IPS-11a (cell line): ENCODE data around the gene EXOC3L4.
A peak's percentile ranks its signal among the peaks of the same experiment; 100 is the strongest.
"Not testable (repeated sequence)": the region's sequence is repeated elsewhere in the genome, so short reads cannot be mapped to it uniquely, and the experiment has no call there.

Experiments
- H3K4me3 ChIP-seq: one replicate; pipeline ENCODE4 v1.5.1; 2013; ENCODE audit warnings: low read depth, low read length, control low read depth

EXOC3L4 gene

DNA sequence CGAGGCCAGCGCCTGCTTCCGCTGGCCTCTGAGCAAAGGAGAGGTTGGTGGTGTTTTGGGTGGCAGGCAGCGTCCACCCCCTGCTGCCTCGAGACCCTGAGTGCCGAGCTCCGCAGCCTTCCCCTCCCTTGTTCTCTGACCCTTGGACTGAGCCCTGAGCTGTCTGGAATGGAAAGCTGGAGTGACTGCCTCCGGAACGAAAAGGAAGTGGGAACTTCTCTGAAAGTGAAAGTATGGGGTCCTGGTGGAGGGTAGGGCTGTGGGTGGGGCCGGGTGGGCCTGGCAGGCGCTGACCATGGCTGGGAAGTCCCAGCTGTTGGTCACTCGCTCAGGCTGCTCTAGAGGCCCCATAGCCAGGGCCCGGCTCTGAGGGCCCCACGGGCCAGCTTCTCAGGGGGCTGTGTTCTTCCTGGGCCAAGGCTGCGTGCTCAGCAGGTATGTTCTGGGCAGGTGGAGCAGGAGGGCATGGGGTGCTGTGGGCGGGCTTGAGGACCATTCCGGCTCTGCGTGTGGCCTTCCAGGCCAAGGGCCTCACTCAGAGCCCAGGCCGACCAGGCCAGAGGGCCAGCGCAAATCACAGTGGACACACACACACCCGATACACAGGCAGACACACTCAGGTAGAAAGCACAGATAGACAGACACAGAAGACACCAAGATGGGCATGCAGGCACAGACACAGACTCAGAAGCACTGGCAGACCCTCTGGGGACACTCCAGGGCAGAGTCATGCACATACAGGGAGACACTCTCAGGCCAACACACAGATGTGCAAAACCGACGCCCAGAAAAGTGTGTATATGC lies at the start of gene EXOC3L4:
Gene EXOC3L4 (plus strand): TSS at position 320 of the 804 bp plus-strand sequence. CDS start 5,495 bp downstream, outside the sequence.
- H3K4me3 ChIP-seq = no peak within 1 kb of the TSS

DNA sequence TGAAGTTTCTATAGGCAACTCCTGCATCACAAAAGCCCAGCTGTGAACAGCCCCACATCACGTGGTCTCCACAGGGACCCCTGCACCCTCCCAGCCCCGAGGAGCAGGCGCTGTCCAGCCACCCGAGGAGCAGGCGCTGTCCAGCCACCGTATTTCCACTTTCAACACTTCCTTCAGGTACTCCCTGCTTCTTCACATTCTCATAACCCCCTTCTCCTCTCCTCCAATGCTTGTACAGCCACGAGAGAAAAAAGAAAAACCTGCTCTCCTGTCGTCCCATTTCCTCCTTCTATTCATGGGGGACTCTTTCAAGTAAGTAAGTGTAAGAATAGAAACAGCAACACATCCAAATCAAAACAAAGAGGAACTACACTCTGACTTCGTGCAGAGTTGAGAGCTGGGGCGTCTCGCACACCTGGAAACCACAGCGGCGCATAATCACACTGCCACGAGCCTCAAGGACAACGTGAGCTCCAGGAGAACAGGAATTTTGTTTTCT lies 49.1 kb upstream of the EXOC3L4 start:
- no peak overlapping the region for H3K4me3 ChIP-seq

DNA sequence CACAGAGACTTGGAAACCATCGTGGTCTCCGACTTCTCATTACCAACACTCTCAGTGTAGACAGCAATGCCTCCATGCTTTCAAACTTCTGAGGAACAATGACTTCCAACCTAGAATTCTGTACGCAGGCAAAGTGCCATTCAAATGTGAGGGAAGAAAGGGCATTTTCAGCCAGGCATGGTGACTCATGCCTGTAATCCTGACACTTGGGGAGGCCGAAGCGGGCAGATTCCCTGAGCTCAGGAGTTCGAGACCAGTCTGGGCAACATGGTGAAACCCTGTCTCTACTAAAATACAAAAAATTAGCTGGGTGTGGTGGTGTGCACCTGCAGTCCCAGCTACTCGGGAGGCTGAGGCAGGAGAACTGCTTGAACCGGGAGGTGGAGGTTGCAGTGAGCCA lies 47.1 kb upstream of the EXOC3L4 start:
- not testable (repeated sequence) for H3K4me3 ChIP-seq

DNA sequence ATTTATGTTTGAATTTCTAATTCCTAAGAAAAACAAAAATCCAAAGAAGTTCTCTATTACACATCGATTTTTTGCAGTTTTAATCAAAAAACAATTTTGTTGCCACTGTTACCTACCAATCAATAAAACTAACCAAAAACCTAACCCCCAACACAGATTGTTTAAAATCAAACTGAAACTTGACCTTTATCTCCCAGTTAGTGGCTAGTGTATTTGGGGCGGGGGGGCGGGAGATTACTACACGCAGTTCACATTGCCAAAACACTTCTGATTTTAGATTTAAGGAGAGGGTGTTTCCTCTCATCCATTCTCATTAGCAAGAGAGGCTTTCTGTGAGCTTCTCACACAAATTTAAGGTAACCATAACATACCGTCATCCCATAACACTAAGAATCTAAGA lies 43.6 kb upstream of the EXOC3L4 start:
- no peak overlapping the region for H3K4me3 ChIP-seq

DNA sequence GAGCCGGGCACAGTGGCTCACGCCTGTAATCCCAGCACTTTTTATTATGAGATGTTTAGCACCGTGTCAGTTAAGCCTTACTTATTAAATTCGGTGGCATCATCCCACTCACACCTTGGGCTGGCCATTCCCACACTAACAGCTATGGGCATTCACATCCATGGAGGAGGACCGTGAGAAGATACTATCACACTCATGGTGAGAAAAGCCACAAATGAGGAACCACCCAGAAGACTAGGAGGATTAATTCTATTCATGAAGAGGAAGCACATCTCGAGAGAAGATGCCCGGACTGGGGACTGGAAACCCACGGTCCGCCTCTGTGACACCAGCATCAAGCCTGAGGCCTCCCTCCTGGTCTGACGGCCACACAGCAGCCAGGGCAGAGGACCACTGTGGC lies 42.1 kb upstream of the EXOC3L4 start:
- no peak overlapping the region for H3K4me3 ChIP-seq

DNA sequence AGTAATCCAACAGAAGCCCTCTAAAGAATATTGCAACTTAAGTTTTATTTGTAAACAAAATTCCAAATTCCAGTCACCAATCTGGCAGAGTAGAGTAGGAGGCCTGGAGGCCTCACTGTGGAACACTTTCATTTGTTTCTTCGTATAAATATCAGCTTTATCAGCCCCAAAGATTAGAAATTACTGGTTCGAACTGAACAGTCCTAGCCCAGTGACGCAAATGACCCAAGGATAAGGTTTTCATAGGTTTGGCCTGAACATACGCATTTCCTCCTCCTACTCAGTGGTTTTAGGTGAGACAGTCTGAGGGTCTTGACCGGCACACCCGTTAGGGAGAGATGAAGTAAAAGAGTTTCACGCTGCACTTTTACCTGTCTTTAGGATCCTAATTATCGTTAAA lies 38.8 kb upstream of the EXOC3L4 start:
- no peak overlapping the region for H3K4me3 ChIP-seq

DNA sequence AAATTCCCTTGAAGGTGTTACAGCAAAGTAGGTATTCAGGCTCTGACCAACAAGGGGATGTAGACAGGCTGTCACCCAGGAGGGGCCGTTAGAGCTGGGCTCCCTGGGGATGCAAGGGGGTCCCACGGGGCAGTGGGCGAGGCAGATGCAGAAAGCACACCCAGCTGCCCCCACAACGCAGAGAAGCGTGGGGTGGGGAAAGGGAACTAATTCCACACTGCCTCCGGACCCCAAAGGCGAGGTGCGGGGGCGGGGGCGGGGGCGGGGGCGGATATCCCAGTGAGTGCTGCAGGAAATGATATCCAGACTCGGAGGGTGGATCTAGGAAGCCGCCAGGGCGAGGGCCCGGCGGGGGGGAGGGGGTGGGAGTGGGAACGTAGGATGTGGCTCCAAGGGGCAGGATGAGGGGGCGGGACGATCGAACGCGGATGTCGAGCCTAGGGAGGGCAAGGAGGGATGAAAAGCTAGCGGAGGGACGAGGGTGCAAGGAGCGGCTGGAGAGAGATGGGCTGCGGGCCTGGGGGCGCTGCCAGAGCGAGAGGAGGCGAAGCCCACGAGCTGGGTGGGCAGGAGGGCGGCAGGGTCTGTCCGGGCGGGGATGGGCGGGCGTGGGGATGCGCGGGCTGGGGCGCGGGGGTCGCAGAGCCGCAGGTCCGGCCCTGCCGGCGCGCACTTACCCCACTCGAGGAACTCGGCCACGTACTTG lies 38.0 kb upstream of the EXOC3L4 start:
- H3K4me3 ChIP-seq = peak overlapping the region; percentile 96

DNA sequence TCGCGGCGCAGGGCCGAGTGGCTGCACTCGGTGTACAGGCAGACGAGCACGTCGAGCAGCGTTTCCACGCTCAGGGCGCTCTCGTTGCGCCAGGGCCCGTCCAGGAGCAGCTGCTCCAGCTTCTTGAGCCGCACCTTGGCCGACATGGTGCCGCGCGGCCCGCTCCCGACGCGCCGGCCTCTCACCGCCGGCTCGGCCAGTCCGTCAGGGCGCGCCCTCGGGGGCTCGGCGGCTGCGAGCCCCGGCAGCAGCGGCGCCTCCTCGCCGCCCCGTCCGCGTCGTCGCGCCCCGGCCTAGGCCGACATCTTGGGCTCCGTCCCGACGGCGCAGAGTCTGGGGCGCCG lies 37.5 kb upstream of the EXOC3L4 start:
- H3K4me3 ChIP-seq = peak overlapping the region; percentile 96

DNA sequence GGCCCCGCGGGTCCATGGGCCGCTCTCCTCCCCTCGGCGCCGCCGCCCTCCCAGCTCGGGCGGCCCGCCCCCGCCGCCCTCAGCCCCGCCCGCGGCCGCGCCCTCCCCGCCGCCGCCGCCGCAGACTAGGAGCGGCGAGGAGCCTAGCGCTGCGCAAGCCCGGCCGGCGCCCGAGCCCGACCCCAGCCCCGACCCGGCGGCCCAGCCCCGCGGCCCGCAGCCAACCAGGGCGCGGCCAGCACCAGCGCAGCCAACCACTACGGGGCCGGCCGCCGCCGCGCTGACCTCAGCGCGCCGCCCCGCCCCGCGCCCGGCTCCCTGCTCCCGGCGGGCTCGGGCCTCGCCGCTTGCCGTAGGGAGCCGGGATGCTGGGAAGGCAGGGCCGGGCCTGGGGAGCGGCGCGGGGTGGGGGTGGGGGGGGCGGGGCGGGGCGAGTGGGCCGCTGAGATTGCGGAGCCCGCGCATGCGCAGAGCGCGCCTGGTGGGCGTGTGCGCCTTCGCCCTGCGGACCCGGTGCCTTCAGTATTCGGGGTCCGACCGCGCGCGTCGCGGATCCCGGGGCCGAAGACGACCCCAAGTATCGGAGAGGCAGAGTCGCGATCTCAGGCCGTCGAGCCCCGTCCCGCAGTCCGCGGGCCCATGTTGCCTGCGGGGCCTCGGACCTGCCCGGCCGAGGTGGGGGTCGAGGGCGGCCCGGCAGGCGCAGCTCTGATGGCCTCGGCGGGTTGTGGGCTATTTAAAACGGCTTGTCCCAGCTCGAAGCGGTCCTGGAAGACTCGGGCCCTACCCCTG lies 37.0 kb upstream of the EXOC3L4 start, which contains the start of gene CDC42BPB:
Gene CDC42BPB (minus strand): TSS at position 178 of the 792 bp plus-strand sequence. CDS start 376 bp downstream, outside the sequence.
- peak within 1 kb of the TSS; percentile 96 for H3K4me3 ChIP-seq

DNA sequence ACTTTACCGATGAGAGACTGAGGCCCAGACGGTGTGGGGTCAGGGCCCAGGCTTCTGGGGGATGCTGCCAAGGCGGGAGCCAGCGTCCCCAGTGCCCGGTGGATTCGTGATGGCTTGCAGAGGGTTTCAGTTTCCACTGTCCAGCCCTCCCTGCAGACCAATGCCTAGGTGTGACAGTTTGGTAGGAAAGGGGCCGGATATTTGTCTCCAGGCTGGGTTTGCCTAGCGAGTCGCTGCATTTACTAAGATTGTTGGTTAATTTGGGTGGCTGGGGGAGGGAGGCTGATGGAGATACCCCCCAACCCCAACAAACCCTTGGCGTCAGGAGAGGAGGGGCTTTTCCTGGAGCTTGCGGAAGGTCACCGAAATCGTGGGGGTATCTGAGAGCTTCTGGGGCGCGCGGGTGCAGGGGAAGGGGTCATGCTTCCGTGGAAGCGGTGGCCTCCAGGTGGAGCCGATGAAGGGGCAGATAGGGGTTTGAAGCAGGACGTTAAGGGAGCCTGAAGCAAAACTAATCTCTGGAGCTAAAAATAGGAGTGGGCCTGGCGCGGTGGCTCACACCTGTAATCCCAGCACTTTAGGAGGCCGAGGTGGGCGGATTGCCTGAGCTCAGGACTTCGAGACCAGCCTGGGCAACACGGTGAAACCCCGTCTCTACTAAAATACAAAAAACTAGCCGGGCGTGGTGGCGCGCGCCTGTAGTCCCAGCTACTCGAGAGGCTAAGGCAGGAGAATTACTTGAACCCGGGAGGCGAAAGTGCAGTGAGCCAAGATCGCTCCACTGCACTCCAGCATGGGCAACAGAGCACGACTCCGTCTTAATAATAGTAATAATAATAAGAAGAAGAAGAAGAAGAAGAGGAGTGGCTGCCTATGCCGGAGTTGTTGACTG lies 36.1 kb upstream of the EXOC3L4 start:
- H3K4me3 ChIP-seq = peak overlapping the region; percentile 76

DNA sequence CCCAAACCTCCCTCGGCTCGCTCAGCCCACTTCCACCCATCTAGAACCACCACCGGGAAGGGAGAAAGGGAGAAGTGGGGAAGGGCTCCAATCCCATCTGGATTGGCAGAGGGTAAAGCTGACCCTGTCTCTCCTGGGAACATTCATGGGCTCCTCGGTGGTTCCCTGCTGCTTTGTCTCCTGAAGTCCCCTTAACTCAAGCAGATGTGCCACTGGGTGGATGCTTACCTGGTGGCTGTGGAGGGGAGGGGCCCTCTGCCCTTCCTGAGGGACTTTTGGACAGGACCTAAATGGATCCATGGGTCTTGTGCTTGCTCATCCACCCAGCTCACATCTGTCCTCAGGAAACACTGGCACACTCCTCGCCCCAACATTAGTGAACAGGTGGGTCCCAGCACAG lies 35.0 kb upstream of the EXOC3L4 start:
- no peak overlapping the region for H3K4me3 ChIP-seq

DNA sequence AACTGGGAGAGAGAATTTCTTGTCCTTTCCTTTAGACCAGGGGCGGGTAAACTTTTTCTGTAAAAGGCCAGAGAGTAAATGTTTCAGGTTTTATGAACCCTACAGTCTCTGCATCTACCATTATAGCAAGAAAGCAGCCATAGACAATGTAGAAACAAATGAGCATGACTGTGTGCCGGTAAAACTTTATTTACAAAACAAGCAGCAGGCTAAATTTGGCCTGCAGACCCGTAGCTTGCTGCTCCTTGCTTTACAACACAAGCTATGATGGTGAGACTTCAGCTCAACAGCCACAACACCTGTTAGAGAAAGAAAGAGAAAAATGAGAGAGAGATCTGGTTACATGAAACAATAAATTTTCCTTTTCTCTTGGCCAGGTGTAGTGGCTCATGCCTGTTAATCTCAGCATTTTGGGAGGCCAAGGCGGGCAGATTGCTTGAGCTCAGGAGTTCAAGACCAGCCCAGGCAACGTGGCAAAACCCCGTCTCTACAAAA lies 33.0 kb upstream of the EXOC3L4 start:
- no peak overlapping the region for H3K4me3 ChIP-seq

DNA sequence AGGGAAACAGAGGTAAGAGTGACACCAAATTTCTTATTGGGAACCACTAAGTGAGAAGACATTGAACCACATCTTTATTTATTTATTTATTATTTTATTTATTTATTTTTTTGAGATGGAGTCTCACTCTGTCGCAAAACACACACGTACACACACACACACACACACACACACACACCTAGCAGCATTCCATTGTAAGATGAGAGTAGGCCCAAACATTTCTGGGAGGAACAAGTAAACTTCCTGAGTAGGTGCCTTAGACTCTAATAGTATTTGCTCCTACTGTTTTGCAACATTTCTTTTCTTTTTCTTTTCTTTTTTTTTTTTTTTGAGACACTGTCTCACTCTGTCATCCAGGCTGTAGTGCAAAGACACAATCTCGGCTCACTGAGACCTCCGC lies 30.1 kb upstream of the EXOC3L4 start:
- no peak overlapping the region for H3K4me3 ChIP-seq

DNA sequence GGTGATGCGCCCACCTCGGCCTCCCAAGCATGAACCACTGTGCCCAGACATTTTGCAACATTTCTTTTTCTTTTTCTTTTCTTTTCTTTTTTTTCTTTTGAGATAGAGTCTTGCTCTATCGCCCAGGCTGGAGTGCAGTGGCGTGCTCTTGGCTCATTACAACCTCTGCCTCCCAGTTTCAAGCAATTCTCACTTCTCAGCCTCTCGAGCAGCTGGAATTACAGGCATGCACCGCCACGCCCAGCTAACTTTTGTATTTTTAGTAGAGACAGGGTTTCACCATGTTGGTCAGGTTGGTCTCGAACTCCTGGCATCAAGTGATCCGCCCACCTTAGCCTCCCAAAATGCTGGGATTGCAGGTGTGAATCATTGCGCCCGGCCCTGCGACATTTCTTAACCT lies 29.5 kb upstream of the EXOC3L4 start:
- H3K4me3 ChIP-seq = no peak overlapping the region

DNA sequence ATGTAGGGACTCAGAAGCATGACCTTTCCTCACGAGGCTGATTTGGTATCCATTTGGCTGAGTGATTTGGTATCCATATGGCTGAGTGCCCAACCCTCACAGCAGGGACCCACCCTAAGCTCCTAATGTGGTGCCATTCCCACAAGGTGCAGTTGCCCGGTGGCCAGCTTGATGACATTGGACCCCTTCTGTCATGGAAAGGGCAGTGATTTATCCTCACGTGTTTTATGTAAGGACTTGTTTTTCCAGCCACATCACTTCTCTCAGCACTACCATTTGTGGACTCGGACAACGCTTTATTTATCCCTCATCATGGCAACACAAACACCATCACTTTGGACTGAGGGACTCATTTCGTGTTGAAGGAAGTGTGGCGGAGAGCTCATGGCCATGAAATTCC lies 28.7 kb upstream of the EXOC3L4 start:
- no peak overlapping the region for H3K4me3 ChIP-seq

DNA sequence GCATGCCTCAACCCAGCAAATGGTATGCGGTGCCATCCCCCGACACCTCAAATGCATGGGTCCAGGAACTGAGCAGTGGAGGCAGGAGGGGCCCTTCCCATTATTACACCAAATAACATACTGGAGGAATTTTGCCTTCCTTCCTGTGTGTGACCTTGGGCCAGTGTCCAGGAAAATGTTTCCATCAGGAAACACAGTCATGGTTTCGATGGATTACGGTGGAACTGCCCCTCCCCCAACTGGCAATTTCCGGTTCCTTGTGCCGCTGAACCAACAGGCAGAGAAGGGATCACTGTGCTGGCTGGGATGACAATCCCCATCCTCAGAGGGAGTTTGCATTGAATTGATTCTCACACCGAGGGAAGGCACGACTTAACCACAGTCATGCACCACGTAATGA lies 28.1 kb upstream of the EXOC3L4 start:
- H3K4me3 ChIP-seq = no peak overlapping the region

DNA sequence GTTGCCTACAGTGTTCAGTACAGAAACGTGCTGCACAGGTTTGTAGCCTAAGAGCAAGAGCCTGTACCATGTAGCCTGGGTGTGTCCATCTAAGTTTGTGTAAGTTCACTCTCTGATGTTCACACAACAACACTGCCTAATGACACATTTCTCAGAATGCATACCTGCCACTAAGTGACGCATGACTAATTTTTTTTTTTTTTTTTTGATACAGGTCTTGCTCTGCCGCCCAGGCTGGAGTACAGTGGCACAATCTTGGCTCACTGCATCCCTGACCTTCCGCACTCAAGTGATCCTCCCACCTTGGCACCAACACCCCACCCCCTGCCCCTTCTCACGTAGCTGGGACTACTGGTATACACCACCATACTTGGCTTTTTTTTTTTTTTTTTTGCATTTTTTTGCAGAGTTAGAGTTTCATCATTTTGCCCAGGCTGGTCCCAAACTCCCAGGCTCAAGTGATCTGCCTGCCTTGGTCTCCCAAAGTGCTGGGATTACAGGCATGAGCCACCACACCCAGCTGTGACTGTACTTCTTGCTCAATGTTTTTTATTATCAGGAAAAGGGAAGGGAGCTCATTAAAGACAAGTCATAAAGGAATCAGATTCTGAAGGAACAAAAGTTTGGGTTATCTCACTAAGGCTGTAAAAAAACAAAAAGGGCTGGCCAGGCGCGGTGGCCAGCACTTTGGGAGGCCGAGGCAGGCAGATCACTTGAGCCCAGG lies 27.1 kb upstream of the EXOC3L4 start:
- H3K4me3 ChIP-seq = no peak overlapping the region

DNA sequence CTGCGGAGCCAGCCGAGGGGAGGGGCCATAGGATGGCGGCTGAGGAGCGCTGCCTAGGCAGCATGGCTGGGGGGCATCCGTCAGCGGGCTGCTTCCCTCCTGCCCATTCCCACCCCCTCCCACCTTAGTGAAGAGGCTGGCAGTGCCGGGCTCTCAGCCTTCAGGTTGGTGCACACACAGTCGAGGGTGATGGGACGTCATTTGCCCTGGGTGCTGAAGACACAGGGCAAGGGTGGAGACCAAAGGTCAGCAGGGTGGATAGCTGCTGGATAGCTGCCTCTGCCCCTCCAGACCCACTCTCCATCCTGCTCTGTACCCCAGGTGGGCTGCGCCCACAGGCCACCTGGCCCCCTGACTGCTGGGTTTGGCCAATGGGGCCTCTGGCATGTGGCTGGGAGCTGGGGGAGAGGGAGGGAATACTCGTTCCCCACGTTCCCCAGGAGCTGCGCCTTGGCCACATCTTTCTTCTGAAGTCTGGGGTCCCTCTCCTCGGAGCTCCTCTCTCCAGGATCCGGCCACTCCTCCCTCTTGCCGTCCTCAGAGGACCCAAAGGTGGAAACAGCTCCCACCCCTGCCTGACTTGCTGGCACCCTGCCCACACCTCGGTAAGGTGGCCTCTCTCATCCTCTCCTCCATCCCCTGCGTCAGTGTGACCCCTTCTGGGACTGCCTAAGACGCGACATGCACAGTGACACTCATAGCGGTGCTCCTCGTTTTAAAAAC lies 26.0 kb upstream of the EXOC3L4 start:
- no peak overlapping the region for H3K4me3 ChIP-seq
